SIG-M5 treated with dmso at 0.1 percent for 504 hours (cell line): Measurements from ENCODE around the gene MED4.
"Not testable (repeated sequence)": the region's sequence is repeated elsewhere in the genome, so short reads cannot be mapped to it uniquely, and the experiment has no call there.

Experiments
- DNase-seq: peaks from one replicate; lab custom pipeline; 2025; ENCODE audit not compliant: unreplicated experiment; lab: John Stamatoyannopoulos, UW

The MED4 gene

GRCh38 chr13:48096670-48097069, 1.8 kb upstream of the MED4 start:
- DNase-seq: no peak

GRCh38 chr13:48094404-48094780, 512 bp downstream of the MED4 start:
- DNase-seq: no peak

GRCh38 chr13:48093588-48093987, 1.3 kb downstream of the MED4 start:
- DNase-seq: no peak

- DNase-seq: no peak
Observed at GRCh38 chr13:48086272-48086671, 8.6 kb downstream of the MED4 start.

- DNase-seq: no peak
Observed at GRCh38 chr13:48081739-48082138, 13.2 kb downstream of the MED4 start.

DNA sequence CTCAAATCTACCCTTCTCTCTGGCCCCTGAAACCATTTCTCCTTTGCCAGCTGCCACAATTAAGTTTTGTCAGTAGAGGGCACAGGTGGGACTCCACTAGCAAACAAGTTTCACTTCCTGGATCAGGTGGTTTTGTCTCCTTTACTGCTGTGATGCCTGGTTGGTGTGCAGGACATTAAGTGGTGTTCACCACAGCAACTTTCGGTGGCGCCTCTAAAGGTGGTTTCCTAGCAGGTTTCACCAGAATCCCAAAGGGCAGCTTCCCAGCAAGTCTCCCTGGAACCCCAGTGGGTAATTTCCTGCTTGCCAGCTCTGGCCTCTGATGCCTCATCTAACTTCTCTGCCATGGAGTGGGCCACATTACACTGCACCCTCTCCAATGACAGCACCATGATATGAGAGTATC, 16.6 kb downstream of the MED4 start:
- DNase-seq: peak; percentile 65

DNA sequence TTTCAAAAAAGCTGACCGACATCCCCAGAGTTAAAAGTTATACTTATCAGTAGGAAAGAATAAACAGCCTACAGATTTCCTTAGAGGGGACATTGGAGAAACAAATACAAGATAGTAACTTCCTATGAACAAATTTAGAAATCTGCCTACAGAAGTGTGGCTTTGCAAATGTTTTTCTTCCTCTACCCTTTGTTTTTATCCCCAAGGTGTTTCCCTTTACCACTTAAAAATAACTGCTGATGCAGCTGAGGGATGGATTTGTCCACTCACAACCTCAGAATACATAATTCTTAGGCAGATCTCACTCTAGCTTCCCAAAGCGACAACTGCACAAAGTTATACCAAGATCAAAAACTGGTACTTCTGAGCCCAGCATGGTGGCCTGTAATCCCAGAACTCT, 20.9 kb downstream of the MED4 start:
- DNase-seq: no peak

GRCh38 chr13:48072787-48073186, 22.1 kb downstream of the MED4 start:
- no peak for DNase-seq

- no peak for DNase-seq
Observed at GRCh38 chr13:48072304-48072703, 22.6 kb downstream of the MED4 start.

- DNase-seq: no peak
Observed at GRCh38 chr13:48070942-48071341, 24.0 kb downstream of the MED4 start.

- DNase-seq: no peak
Observed at GRCh38 chr13:48069573-48069972, 25.3 kb downstream of the MED4 start.

DNA sequence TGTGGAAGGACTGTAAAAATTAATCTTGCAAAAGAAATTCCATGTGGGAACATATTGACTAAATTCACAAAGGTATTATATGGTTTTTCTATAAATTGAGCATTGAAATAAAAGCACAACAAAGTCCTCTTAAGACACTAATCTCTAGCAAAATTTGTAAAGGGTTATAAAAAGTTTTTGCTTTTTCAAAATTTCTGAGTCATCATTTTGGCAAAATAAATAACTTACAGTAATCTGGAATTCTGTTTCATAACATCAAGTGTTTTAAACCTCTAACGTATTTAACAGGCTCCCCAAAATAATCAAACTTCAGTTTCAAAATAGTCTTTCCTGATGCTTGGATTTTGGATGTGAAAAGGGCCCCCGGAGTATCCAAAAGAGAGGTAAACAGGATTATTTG, 26.0 kb downstream of the MED4 start:
- no peak for DNase-seq

- DNase-seq: no peak
Observed at GRCh38 chr13:48068036-48068435, 26.9 kb downstream of the MED4 start.

DNA sequence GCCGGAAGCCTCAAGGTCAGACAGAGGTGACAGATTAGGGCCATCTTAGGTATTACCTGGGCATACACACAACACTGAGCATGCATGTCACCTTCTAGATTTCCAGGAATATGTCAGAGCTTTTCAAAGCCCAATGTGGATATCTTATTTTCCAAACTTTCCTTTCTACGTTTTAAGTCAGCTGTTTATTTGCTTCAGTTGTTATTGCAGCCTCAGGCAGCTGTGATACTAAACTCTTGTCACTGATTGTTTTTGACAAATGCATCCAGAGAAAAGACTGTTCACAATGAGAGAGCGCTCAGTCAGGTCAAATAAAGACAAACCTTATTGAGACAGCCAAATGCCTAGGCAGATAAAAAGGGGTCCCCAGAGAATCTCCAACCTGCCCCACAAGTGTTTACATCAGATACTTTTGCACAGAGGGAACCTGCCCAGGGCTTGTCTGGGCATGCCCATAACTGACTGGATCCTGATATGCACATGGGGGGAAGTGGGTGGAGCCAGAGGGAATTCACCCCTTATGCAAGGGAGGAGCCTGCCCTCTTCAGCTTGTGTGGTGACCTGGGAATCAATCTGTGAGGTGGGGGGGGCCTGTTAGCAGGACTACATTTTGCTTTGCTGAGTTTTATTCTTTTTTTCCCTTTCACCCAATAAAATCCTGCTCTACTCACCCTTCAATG, 28.5 kb downstream of the MED4 start:
- peak; percentile 89 for DNase-seq

- not testable (repeated sequence) for DNase-seq
Observed at GRCh38 chr13:48059951-48060350, 35.0 kb downstream of the MED4 start.

- DNase-seq: not testable (repeated sequence)
Observed at GRCh38 chr13:48058536-48058935, 36.4 kb downstream of the MED4 start.

DNA sequence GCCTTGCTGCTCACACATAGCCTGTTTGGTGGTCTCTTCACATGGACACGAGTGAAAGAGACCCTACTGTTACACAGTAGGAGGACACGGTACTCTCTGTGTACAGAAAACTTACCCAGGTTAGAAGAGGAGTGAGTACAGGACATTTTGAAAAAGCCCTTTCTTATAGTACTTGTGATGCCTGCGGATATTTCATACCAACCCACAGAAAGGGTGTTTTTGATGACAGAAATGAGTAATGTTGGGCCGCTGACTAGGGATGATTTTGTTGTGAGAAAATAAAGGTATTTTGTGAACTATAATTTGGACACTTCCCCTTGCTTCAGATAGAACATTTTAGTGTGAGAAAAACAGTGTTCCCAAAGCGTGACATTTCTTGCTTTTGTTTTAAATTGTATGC, 39.2 kb downstream of the MED4 start:
- DNase-seq: no peak

GRCh38 chr13:48054601-48055000, 40.3 kb downstream of the MED4 start:
- DNase-seq: no peak

- DNase-seq: no peak
Observed at GRCh38 chr13:48050550-48050949, 44.4 kb downstream of the MED4 start.

GRCh38 chr13:48043789-48044503, 51.0 kb downstream of the MED4 start:
- DNase-seq: no peak

DNA sequence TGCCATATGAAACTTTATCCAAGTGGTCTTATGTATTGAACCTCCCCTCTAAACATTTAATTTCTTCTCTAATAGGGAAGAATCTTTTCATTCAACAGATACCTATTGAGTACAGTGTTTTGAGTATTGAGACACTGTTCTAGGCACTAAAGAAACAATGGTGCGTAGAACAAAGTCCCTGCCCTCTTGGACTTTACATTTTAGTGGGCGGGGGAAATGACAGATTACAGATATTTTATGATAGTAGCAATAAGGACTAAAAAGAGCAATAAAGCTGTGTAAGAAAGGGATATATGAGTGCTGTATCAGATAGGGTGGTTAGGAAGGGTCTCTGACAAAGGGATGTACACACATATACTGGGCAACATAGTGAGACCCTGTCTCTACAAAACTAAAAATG, 52.0 kb downstream of the MED4 start:
- DNase-seq: no peak

DNA sequence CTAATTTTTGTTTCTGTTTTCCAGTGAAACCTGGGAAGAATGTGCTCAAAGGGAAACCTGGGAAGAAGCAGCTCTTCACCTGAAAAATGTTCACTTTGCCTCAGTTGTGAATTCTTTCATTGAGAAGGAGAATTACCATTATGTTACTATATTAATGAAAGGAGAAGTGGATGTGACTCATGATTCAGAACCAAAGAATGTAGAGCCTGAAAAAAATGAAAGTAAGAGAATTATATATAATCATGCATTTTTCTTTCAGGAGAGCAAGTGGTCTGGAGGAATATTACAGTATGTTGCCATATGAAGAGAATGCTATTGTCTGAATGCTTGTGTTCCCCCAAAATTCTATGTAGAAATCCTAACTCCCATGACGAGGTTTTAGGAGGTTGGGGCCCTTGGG, 54.0 kb downstream of the MED4 start:
- DNase-seq: no peak

DNA sequence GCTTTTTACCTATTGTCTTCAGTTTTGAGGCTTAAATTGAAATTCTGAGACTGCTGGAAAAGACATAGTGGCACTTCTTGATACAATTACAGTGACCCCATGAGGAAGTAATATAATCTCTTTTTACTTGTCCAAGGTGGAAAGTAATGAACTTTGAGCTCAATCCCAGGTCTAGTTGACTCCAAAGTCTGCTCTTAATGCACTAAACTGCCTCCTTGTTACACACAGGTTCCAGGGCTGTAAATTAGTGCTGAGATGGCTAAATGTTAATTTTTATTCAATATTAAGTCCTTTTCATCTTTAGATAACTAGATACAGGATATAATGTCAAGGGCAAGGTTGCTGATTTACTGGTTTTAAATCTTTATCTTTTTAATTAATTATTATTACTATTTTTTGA, 54.9 kb downstream of the MED4 start:
- no peak for DNase-seq
